ENCODE measurements around the gene SLC4A1.
"Not testable (repeated sequence)": the region's sequence is repeated elsewhere in the genome, so short reads cannot be mapped to it uniquely, and the experiment has no call there.

The SLC4A1 gene

GRCh38 chr17:44251062-44251461 lies 16.9 kb downstream of the SLC4A1 start:
- TF ChIP-seq CTCF (IDR thresholded peaks at IDR 0.05; ENCODE audit: insufficient read depth, low read depth, low read length, missing control alignments): no peak
- DNase-seq (ENCODE audit: low read depth): no peak

DNA sequence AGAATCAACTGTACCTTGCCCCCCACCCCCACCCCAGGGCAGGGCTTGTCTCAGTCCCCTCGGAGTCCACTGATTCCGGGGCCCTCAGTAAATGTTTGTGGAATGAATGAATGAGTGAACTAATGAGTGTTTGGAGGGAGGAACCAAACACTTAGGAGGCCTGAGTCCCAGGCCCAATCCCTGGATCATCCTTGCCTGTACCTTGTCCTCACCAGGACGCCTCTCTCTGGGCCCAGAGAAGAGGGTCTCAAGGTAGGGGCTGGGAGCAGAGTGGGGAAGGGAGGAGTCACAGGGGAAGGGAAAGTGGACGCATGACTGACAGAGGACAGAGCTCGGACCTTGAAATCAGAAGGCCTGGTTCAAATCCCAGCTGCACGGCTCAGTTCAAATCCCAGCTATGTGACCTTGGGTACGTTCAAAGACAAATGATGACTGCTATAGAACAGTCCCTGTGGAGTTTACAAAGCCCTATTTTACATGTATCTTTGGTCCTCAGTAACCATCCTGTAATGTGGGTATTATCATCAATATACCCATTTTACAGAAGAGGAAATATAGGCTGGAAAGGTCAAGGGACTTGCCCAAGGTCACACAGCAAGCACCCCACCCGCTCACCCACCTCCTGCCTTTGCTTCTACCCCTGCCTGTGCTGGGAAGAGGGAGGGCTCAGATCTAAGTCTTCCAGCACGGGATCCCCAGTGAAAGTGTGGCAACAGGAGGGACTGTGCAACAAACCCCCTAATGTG lies 18.3 kb downstream of the SLC4A1 start:
- no peak overlapping the region for H3K4me3 ChIP-seq (ENCODE audit: low read length)
- no peak for TF ChIP-seq CTCF (IDR thresholded peaks at IDR 0.05; ENCODE audit: insufficient read depth, low read depth, low read length, missing control alignments)
- DNase-seq (ENCODE audit: low read depth): no peak

More at GRCh38 chr17:44251062-44251461, 16.9 kb downstream of the SLC4A1 start:
- no peak overlapping the region for H3K4me3 ChIP-seq (ENCODE audit: low read length)

- no peak for DNase-seq (ENCODE audit: low read depth)
- no peak overlapping the region for H3K4me3 ChIP-seq (ENCODE audit: low read length)
- TF ChIP-seq CTCF (IDR thresholded peaks at IDR 0.05; ENCODE audit: insufficient read depth, low read depth, low read length, missing control alignments): no peak
Observed at GRCh38 chr17:44247876-44248736, 19.8 kb downstream of the SLC4A1 start.

GRCh38 chr17:44247440-44247841 lies 20.5 kb downstream of the SLC4A1 start:
- no peak for TF ChIP-seq CTCF (IDR thresholded peaks at IDR 0.05; ENCODE audit: insufficient read depth, low read depth, low read length, missing control alignments)
- no peak for DNase-seq (ENCODE audit: low read depth)
- no peak overlapping the region for H3K4me3 ChIP-seq (ENCODE audit: low read length)

DNA sequence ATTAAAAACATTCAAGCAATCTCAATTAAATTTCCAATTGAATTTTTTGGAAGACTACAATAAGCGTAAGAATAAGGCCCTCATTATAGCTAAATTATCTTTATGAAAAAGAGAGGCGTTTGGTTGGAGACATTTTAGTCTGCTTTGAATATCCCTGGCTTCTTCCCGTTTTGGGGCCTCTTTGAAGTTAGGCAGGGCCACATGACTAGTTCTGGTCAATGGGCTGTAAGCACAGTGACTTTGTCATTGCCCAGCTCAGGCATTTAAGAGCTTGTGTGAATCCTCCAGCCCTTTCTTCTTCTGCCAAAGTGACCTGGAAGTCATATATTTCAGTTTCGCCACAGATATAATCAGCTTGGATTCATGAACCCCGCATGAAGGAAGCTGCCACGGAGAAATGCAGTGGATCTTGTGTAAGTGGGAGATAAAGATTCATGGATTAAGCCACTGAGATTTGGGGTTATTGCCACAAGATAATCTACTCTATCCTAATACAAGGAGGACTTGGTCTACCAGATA lies 26.8 kb downstream of the SLC4A1 start:
- DNase-seq (ENCODE audit: low read depth): no peak
- no peak for TF ChIP-seq CTCF (IDR thresholded peaks at IDR 0.05; ENCODE audit: insufficient read depth, low read depth, low read length, missing control alignments)
- H3K4me3 ChIP-seq (ENCODE audit: low read length): no peak overlapping the region

DNA sequence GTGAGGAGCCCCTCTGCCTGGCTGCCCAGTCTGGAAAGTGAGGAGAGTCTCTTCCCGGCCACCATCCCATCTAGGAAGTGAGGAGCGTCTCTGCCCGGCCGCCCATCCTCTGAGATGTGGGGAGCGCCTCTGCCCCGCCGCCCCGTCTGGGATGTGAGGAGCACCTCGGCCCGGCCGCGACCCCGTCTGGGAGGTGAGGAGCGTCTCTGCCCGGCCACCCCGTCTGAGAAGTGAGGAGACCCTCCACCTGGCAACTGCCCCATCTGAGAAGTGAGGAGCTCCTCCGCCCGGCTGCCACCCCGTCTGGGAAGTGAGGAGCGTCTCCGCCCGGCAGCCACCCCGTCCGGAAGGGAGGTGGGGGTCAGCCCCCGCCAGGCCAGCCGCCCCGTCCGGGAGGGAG lies 30.0 kb downstream of the SLC4A1 start:
- not testable (repeated sequence) for H3K4me3 ChIP-seq (ENCODE audit: low read length); DNase-seq (ENCODE audit: low read depth)

- H3K4me3 ChIP-seq (ENCODE audit: low read length): no peak overlapping the region
- DNase-seq (ENCODE audit: low read depth): no peak
- TF ChIP-seq CTCF (IDR thresholded peaks at IDR 0.05; ENCODE audit: insufficient read depth, low read depth, low read length, missing control alignments): no peak
Observed at GRCh38 chr17:44236444-44236991, 31.4 kb downstream of the SLC4A1 start.
